ENCODE measurements around the gene MYO3A.

Gene MYO3A

GRCh38 chr10:26044141-26044749, 110.2 kb downstream of the MYO3A start:
- Histone ChIP-seq H3K79me2 (ENCODE audit: insufficient read depth, low read length) (no peaks in the 10 kb centered on the region), H3K4me3 (ENCODE audit: low read depth, low read length, poor library complexity, severe bottlenecking) (no peak overlapping the region), H2AFZ (ENCODE audit: low read length) (no peak overlapping the region), H3K9me3 (ENCODE audit: low read length) (no peaks in the 10 kb centered on the region), H3K4me2 (ENCODE audit: low read length) (no peak overlapping the region), H4K20me1 (ENCODE audit: insufficient read depth, low read length) (no peaks in the 10 kb centered on the region), H3K36me3 (ENCODE audit: insufficient read depth, low read length) (no peaks in the 10 kb centered on the region), H3K9ac (ENCODE audit: low read length) (no peak overlapping the region), H3K9me2 (ENCODE audit: low read depth, low read length) (no peaks in the 10 kb centered on the region), H3K27ac (ENCODE audit: low read depth, low read length, poor library complexity, severe bottlenecking) (no peak overlapping the region), H3F3A (ENCODE audit: insufficient read depth, low read length) (no peaks in the 10 kb centered on the region), H3K27me3 (ENCODE audit: insufficient read depth, low read length) (no peaks in the 10 kb centered on the region), H3K4me1 (ENCODE audit: insufficient read depth, low read length, severe bottlenecking) (no peaks in the 10 kb centered on the region)
- TF ChIP-seq EZH2 (IDR thresholded peaks at IDR 0.05; ENCODE audit: borderline replicate concordance, low read length) (no peak), CTCF (IDR thresholded peaks at IDR 0.05; ENCODE audit: low read length) (no peak)

- Histone ChIP-seq H3F3A (ENCODE audit: insufficient read depth, low read length) (no peaks in the 10 kb centered on the region), H3K4me2 (ENCODE audit: low read length) (no peak overlapping the region), H3K9me2 (ENCODE audit: low read depth, low read length) (no peaks in the 10 kb centered on the region), H3K4me1 (ENCODE audit: insufficient read depth, low read length, severe bottlenecking) (no peaks in the 10 kb centered on the region), H3K4me3 (ENCODE audit: low read depth, low read length, poor library complexity, severe bottlenecking) (no peak overlapping the region), H4K20me1 (ENCODE audit: insufficient read depth, low read length) (no peaks in the 10 kb centered on the region), H2AFZ (ENCODE audit: low read length) (no peak overlapping the region), H3K79me2 (ENCODE audit: insufficient read depth, low read length) (no peaks in the 10 kb centered on the region), H3K27ac (ENCODE audit: low read depth, low read length, poor library complexity, severe bottlenecking) (no peak overlapping the region), H3K27me3 (ENCODE audit: insufficient read depth, low read length) (no peaks in the 10 kb centered on the region), H3K9me3 (ENCODE audit: low read length) (no peaks in the 10 kb centered on the region), H3K9ac (ENCODE audit: low read length) (no peak overlapping the region), H3K36me3 (ENCODE audit: insufficient read depth, low read length) (no peaks in the 10 kb centered on the region)
- TF ChIP-seq EZH2 (IDR thresholded peaks at IDR 0.05; ENCODE audit: borderline replicate concordance, low read length): no peak
- no peak for TF ChIP-seq CTCF (IDR thresholded peaks at IDR 0.05; ENCODE audit: low read length)
Measured at GRCh38 chr10:26046073-26046700, 112.2 kb downstream of the MYO3A start.

GRCh38 chr10:26048756-26049155, 114.7 kb downstream of the MYO3A start:
- H3K9me3 ChIP-seq (ENCODE audit: low read length): no peaks in the 10 kb centered on the region
- H3K27ac ChIP-seq (ENCODE audit: low read depth, low read length, poor library complexity, severe bottlenecking): no peak overlapping the region
- no peak overlapping the region for H3K9ac ChIP-seq (ENCODE audit: low read length)
- H3K9me2 ChIP-seq (ENCODE audit: low read depth, low read length): no peaks in the 10 kb centered on the region
- no peaks in the 10 kb centered on the region for H3K27me3 ChIP-seq (ENCODE audit: insufficient read depth, low read length)
- no peak overlapping the region for H3K4me2 ChIP-seq (ENCODE audit: low read length)
- TF ChIP-seq CTCF (IDR thresholded peaks at IDR 0.05; ENCODE audit: low read length) (no peak), EZH2 (IDR thresholded peaks at IDR 0.05; ENCODE audit: borderline replicate concordance, low read length) (no peak)
- H3K4me1 ChIP-seq (ENCODE audit: insufficient read depth, low read length, severe bottlenecking): no peaks in the 10 kb centered on the region
- no peak overlapping the region for H2AFZ ChIP-seq (ENCODE audit: low read length)
- no peak overlapping the region for H3K4me3 ChIP-seq (ENCODE audit: low read depth, low read length, poor library complexity, severe bottlenecking)
- H4K20me1 ChIP-seq (ENCODE audit: insufficient read depth, low read length): no peaks in the 10 kb centered on the region
- H3K36me3 ChIP-seq (ENCODE audit: insufficient read depth, low read length): no peaks in the 10 kb centered on the region
- no peaks in the 10 kb centered on the region for H3F3A ChIP-seq (ENCODE audit: insufficient read depth, low read length)
- no peaks in the 10 kb centered on the region for H3K79me2 ChIP-seq (ENCODE audit: insufficient read depth, low read length)
